IPS-18a (cell line): ENCODE results near the gene PPEF2.

Experiments
- H3K27ac ChIP-seq: one replicate; pipeline ENCODE4 v1.5.1; 2013; ENCODE audit warnings: low read length
- H3K27me3 ChIP-seq: one replicate; pipeline ENCODE4 v1.6.1; 2013; ENCODE audit warnings: mild to moderate bottlenecking, low read length; ENCODE audit not compliant: control insufficient read depth, insufficient read depth
- H3K36me3 ChIP-seq: one replicate; pipeline ENCODE4 v1.6.1; 2013; ENCODE audit warnings: low read depth, low read length; ENCODE audit not compliant: control insufficient read depth
- H3K4me1 ChIP-seq: one replicate; pipeline ENCODE4 v1.6.1; 2013; ENCODE audit warnings: low read depth, low read length; ENCODE audit not compliant: control insufficient read depth
- H3K4me3 ChIP-seq: one replicate; pipeline ENCODE4 v1.5.1; 2013; ENCODE audit warnings: low read length
- H3K9ac ChIP-seq: one replicate; pipeline ENCODE4 v1.6.1; 2013; ENCODE audit warnings: mild to moderate bottlenecking, low read length, moderate library complexity
- H3K9me3 ChIP-seq: one replicate; pipeline ENCODE4 v1.6.1; 2013; ENCODE audit warnings: low read depth, low read length; ENCODE audit not compliant: control insufficient read depth

The PPEF2 gene

DNA sequence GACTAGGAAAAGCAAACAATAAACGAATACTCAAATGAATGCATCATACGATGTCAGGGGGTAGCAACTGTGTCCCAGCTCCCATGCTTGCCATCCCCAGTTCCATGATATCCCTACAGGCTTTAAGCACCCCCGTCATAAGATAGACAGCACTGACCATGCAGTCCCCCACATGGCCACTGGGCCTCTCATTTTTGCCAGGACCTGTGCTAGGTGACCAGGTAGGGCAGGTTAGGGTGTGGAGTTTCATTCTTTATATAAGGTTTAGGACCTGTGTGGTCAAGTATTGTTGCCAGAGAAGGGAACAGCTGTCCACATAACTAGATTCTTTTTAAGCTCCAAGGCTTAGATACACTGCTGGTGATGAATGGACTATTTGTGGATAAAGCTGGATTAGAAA is 9.7 kb downstream of the PPEF2 start:
- no peaks in the 10 kb centered on the region for H3K4me1 ChIP-seq
- no peaks in the 10 kb centered on the region for H3K36me3 ChIP-seq
- H3K9me3 ChIP-seq = no peaks in the 10 kb centered on the region
- H3K9ac ChIP-seq = no peak overlapping the region
- H3K4me3 ChIP-seq = no peak overlapping the region
- no peaks in the 10 kb centered on the region for H3K27me3 ChIP-seq
- H3K27ac ChIP-seq = no peak overlapping the region

DNA sequence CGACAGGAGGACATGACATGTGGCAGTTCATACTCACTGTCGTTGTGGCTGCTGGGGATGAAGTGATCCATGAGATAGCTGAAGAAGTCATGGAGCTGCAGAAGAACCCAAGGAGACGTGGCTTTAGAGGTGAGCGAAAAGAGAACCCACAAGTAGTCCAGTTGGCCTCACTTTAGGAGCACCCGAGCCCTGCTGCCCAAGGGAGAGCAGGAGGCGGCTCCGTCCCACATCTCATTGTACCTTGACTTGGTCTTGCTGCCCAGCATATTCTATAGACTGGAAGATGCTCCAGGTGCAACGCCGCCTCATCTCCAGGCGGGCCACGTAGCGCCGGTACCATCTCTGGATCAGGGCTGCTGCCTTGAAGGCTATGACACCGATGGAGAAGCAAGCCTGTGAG is 10.6 kb downstream of the PPEF2 start:
- Histone ChIP-seq H3K4me1 (no peaks in the 10 kb centered on the region), H3K9me3 (no peaks in the 10 kb centered on the region), H3K36me3 (no peaks in the 10 kb centered on the region), H3K4me3 (no peak overlapping the region), H3K27ac (no peak overlapping the region), H3K9ac (no peak overlapping the region), H3K27me3 (no peaks in the 10 kb centered on the region)

DNA sequence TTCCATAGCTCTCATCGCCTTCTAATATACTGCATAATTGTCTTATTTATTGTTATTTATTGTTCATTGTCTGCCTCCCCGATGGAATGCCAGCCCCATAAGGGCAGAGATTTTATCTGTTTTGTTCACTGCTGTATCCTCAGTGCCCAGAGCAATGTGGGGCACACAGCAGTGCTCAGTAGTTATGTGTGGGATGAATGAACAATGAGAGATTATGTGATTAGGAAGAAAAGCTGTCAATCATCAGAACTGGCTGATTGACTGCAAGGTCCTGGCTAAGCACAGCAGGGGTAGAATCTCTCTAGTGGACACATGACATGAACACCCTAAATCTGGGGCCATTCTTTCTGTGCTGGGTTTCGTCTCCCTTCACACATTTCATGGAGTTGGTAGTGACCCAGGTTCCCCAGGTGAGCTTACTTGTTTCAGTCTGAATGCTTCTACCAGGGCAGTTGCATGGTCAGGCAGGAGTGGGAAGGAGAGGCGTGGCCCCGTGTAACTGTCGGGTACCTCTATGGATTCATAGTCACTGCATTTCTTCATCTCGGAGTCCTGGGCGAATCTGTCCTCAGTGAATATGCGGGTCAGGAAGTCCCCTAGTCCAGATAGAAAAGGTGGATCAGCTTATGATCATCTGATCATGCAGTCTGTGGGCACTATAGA is 12.6 kb downstream of the PPEF2 start:
- Histone ChIP-seq H3K4me1 (no peaks in the 10 kb centered on the region), H3K9me3 (no peaks in the 10 kb centered on the region), H3K27ac (no peak overlapping the region), H3K36me3 (no peaks in the 10 kb centered on the region), H3K4me3 (no peak overlapping the region), H3K9ac (no peak overlapping the region), H3K27me3 (no peaks in the 10 kb centered on the region)

DNA sequence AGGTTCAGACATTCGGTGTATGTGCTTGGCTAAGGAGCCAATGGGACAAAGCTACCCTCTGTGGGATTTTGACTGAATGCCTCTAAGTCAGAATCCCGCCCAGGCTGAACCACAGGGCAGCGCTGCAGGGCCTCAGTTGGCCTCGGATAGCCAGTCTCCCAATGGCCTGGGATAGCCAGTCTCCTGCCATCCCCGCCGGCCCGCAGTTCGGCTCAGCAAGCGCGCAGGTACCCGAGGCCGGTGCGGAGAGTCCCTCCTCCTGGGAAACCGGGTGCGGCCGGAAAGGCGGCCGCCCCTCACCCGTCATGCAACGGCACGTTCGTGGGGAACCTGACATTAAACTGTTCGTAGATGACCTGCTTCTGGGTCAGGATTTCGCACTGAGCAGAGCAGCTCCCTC is 16.1 kb downstream of the PPEF2 start:
- Histone ChIP-seq H3K27ac (no peak overlapping the region), H3K9me3 (no peaks in the 10 kb centered on the region), H3K4me1 (no peaks in the 10 kb centered on the region)

DNA sequence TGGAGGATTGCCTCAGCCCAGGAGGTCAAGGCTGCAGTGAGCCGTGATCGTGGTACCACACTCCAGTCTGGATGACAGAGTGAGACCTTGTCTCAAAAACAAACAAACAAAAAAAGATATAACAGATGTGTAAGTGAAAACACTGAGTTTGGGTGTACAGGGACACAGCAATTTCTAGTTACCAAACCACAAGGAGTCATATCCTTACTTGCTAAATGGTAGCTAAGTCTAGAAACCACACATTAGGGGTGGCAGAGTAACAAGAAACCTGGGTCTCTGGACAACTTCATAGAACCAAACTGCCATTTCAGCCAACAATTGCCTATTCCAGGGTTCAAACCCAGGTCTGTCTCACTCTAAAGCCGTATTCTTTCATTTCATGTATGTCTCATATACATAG is 20.8 kb downstream of the PPEF2 start:
- H3K36me3 ChIP-seq = no peaks in the 10 kb centered on the region
- no peak overlapping the region for H3K9ac ChIP-seq
- no peak overlapping the region for H3K27ac ChIP-seq
- no peaks in the 10 kb centered on the region for H3K9me3 ChIP-seq
- no peaks in the 10 kb centered on the region for H3K4me1 ChIP-seq
- no peak overlapping the region for H3K4me3 ChIP-seq
- H3K27me3 ChIP-seq = no peaks in the 10 kb centered on the region

More for the DNA sequence above, 16.1 kb downstream of the PPEF2 start:
- H3K4me3 ChIP-seq = no peak overlapping the region
- H3K36me3 ChIP-seq = no peaks in the 10 kb centered on the region
- no peak overlapping the region for H3K9ac ChIP-seq
- no peaks in the 10 kb centered on the region for H3K27me3 ChIP-seq

DNA sequence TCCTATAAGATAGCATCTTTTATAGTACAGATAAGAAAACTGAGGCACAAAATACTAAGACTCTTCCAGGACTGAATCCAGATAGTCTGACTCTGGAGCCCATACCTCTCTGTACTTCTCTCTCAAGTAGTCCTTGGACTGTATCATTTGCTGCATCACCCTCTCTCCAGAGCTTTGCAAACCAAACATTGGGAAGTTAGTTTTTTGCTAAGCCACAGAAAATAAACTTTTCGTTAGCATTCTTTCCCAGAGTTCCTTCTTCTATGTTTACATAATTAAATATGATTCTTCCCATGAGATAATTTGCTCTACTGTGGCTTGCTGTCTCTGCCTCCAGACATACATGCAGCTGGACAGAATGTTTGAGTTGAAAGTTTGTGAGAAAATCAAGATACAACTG is 22.0 kb downstream of the PPEF2 start:
- H3K9me3 ChIP-seq = no peaks in the 10 kb centered on the region

DNA sequence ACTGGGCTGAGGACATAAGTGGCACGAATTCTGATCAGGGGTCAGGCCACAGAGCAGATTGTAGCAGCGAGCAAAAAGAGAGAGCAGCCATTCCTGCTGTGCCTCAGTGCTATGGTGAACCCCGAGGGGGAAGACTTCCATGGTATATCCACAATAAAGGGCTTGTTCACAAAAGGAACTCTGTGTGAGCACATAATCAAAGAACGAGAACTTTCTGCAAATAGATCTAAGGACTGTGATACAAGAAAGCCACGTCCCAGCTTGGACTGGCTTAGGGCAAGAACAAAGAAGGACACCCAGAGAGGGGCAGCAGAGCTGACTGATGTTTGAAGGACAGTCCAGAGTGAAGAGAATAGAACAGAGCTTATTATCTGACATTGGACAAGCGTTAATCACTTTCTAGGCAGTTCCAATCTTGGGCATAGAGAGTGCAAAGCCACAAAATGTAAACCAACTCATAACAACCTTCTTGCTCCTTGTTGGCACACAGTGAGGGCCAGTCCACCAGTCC is 24.0 kb downstream of the PPEF2 start:
- Histone ChIP-seq H3K27ac (no peak overlapping the region), H3K9ac (no peak overlapping the region), H3K4me3 (no peak overlapping the region), H3K27me3 (no peaks in the 10 kb centered on the region), H3K4me1 (no peaks in the 10 kb centered on the region), H3K36me3 (no peaks in the 10 kb centered on the region), H3K9me3 (no peaks in the 10 kb centered on the region)

More for the DNA sequence above, 22.0 kb downstream of the PPEF2 start:
- H3K4me3 ChIP-seq = no peak overlapping the region
- no peak overlapping the region for H3K27ac ChIP-seq
- no peaks in the 10 kb centered on the region for H3K4me1 ChIP-seq
- no peaks in the 10 kb centered on the region for H3K27me3 ChIP-seq
- H3K9ac ChIP-seq = no peak overlapping the region
- H3K36me3 ChIP-seq = no peaks in the 10 kb centered on the region

DNA sequence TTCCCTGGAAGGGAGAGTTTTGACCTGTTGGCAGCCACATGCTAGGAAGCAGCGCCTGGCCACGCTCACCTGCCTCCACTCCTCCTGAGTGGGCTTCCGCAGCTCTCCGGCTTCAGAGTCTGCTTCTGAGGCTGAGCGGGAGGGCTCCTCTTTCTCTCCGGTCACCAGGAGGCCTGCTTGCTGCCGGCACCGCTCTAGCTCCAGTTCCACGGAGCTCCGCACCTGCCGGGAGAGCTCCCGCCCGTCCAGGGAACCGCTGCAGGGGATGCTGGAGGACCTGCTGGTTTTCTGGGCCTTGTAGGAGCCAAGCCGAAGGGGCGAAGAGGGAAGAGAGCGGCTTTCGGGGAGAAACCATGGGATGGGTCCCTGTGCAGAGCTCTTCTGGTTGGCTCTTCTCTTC is 26.0 kb downstream of the PPEF2 start:
- H3K27ac ChIP-seq = no peak overlapping the region
- H3K4me1 ChIP-seq = no peaks in the 10 kb centered on the region
- H3K4me3 ChIP-seq = no peak overlapping the region
- H3K9me3 ChIP-seq = no peaks in the 10 kb centered on the region
- no peak overlapping the region for H3K9ac ChIP-seq
- no peaks in the 10 kb centered on the region for H3K27me3 ChIP-seq
- H3K36me3 ChIP-seq = no peaks in the 10 kb centered on the region

DNA sequence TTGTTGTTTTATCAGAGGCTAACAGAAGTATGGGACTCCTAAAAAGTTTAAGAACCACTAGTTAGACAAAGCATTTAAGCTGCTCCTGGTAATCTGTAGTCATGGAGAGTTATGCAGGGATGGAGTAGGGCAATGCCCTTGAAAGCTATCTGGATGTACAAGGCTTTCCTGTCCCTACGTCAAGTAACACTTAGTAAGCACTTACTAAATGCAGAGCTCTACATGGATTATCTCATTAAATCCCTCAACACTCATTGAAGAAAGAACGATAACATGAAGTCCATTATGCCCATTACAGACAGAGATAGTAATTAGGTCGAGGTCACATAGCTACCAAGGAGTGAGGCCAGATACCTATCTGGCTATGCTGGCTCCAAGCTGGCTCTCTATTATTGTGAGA is 33.2 kb downstream of the PPEF2 start:
- no peak overlapping the region for H3K27ac ChIP-seq
- H3K4me3 ChIP-seq = no peak overlapping the region
- no peaks in the 10 kb centered on the region for H3K36me3 ChIP-seq
- no peak overlapping the region for H3K9ac ChIP-seq
- no peaks in the 10 kb centered on the region for H3K27me3 ChIP-seq
- no peaks in the 10 kb centered on the region for H3K9me3 ChIP-seq
- H3K4me1 ChIP-seq = no peaks in the 10 kb centered on the region

DNA sequence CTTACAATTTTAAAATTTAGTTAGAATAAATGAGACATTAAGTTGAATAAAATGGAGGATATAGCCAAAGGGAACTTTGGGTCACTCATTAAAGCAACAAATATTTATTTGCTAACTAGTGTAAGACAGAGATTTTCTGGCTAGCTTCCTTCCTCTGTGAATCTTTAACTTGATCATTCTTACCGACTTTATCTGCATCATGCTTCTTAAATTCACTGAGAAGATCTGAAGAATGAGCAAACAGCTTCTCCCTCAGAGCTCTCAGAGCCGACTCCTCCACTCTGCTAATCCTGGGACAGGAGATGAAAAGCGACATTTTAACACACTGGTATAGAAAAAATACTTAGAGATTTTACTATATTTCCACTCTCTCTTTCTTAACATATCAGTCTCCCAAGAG is 35.1 kb downstream of the PPEF2 start:
- no peaks in the 10 kb centered on the region for H3K9me3 ChIP-seq
- no peak overlapping the region for H3K27ac ChIP-seq
- no peaks in the 10 kb centered on the region for H3K4me1 ChIP-seq
- no peak overlapping the region for H3K9ac ChIP-seq
- no peaks in the 10 kb centered on the region for H3K36me3 ChIP-seq
- no peak overlapping the region for H3K4me3 ChIP-seq
- H3K27me3 ChIP-seq = no peaks in the 10 kb centered on the region

DNA sequence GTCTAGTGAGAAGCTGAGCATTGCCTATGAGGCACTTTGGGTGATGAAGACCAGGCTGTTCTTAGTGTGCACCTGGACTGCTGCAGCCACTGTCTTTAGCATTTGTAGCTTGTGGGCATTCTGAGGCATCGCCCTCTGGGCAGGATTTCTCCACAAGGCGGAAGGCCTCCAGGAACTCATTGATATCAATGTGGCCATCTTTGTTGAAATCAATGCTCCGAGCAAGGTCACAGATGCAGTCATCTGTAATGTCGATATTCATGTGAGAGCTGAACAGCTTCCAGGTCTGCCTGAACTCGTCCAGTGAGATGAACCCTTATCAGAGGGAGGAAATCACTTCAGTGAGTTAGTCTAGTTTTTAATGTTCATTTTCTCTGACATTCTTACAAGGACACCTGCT is 41.6 kb downstream of the PPEF2 start:
- Histone ChIP-seq H3K9me3 (no peaks in the 10 kb centered on the region), H3K4me3 (no peak overlapping the region), H3K27ac (no peak overlapping the region), H3K27me3 (no peaks in the 10 kb centered on the region), H3K4me1 (no peaks in the 10 kb centered on the region), H3K9ac (no peak overlapping the region), H3K36me3 (no peaks in the 10 kb centered on the region)

DNA sequence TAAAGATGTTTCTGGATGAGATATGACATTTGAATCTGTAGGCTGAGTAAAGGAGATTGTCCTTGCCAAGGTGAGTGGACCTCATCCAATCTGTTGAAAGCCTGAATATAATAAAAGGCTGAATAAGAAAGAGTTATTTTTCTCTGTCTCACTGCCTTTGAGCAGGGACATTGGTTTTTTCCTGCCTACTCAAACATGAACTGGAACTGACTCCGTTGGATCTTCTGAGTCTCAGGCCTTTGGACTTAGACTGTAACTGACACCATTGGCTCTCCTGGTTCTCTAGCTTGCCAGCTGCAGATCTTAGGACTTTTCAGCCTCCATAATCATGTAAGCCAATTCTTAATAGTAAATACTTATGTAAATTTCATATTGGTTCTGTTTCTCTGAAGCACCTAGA is 43.5 kb downstream of the PPEF2 start:
- Histone ChIP-seq H3K27ac (no peak overlapping the region), H3K9me3 (no peaks in the 10 kb centered on the region), H3K27me3 (no peaks in the 10 kb centered on the region), H3K4me1 (no peaks in the 10 kb centered on the region), H3K4me3 (no peak overlapping the region), H3K9ac (no peak overlapping the region), H3K36me3 (no peaks in the 10 kb centered on the region)
